GM23338 (cell line): ENCODE data around the gene RNF186.

Experiments
- CREB1 ChIP-seq: fragments of 250-450 bp; sonication (Bioruptor Pico); IDR thresholded peaks from 2 replicates; pipeline ENCODE4 v1.5.0; 2020; ENCODE audit warnings: low read depth, mild to moderate bottlenecking, moderate library complexity
- EZH2 ChIP-seq: fragments of 200-600 bp; sonication (generic); IDR thresholded peaks from one replicate; pipeline ENCODE4 v1.8.0; 2017; ENCODE audit warnings: antibody characterized with exemption, mild to moderate bottlenecking, low read depth; ENCODE audit not compliant: unreplicated experiment
- JUNB ChIP-seq: IDR thresholded peaks from one replicate; pipeline ENCODE4 v1.6.1; 2016; ENCODE audit warnings: antibody characterized with exemption; ENCODE audit not compliant: unreplicated experiment
- POLR2AphosphoS5 ChIP-seq: IDR thresholded peaks from 2 replicates; pipeline ENCODE4 v1.6.1; 2016; ENCODE audit warnings: antibody characterized with exemption, low read depth
- REST ChIP-seq: IDR thresholded peaks from one replicate; pipeline ENCODE4 v1.6.1; 2018; ENCODE audit warnings: antibody characterized with exemption; ENCODE audit not compliant: unreplicated experiment
- ZNF114 ChIP-seq: fragments of 250-450 bp; sonication (Bioruptor Pico); IDR thresholded peaks from 2 replicates; pipeline ENCODE4 v1.5.0; 2020; ENCODE audit warnings: mild to moderate bottlenecking, moderate library complexity
- TF ChIP-seq, protein P1 (sequence below), 2 experiments: fragments of 200-600 bp in 1 of 2; sonication (generic) in 1 of 2; conservative IDR thresholded peaks; 2 replicates each; pipeline versions ENCODE4 v1.5.1 to v1.6.1; 2016 to 2017; ENCODE audit warnings: antibody characterized with exemption in 2 of 2, low read depth in 2 of 2, mild to moderate bottlenecking in 2 of 2, moderate library complexity in 1 of 2

GRCh38 chr1:19794583-19794982, 20.5 kb downstream of the RNF186 start:
- no peak for TF ChIP-seq EZH2
- TF ChIP-seq, protein P1, sequence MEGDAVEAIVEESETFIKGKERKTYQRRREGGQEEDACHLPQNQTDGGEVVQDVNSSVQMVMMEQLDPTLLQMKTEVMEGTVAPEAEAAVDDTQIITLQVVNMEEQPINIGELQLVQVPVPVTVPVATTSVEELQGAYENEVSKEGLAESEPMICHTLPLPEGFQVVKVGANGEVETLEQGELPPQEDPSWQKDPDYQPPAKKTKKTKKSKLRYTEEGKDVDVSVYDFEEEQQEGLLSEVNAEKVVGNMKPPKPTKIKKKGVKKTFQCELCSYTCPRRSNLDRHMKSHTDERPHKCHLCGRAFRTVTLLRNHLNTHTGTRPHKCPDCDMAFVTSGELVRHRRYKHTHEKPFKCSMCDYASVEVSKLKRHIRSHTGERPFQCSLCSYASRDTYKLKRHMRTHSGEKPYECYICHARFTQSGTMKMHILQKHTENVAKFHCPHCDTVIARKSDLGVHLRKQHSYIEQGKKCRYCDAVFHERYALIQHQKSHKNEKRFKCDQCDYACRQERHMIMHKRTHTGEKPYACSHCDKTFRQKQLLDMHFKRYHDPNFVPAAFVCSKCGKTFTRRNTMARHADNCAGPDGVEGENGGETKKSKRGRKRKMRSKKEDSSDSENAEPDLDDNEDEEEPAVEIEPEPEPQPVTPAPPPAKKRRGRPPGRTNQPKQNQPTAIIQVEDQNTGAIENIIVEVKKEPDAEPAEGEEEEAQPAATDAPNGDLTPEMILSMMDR (conservative IDR thresholded peaks at IDR 0.05; ENCODE audit: low read depth in 2 of 2): no peak
- TF ChIP-seq POLR2AphosphoS5: no peak
- TF ChIP-seq JUNB: no peak
- no peak for TF ChIP-seq CREB1 (CRISPR knock-in tag)
- TF ChIP-seq ZNF114: no peak
- TF ChIP-seq REST: no peak
